Measurements from ENCODE around the gene ZFP36L2. TPM values are rescaled to one million over a fixed set of nuclear protein-coding genes. Genes with fewer than 3 reads are reported as not detected.

ZFP36L2 gene
- total RNA-seq, 4 donors from 2014 or later, result 93.9 to 141 (median 95.4) TPM

DNA sequence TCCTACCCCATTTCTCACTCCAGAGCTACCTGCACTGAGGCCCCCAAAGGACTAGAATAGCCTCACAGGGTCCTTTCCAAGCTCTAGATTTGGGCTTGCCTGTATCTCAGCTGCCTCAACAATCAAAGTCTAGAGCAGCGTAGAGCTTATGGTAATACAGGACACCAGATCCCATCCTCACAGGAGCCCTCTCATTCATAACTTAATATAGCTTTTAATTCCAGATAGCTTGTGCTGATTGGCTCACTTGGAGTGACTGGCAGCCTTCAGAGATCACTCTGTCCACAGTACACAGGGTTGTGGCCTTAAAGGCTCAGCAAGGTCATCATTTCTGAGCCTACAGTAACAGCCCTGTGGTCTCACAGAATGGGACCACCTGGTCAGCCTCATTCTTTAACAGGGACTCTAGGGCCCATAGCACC lies 51.4 kb downstream of the ZFP36L2 start:
- DNase-seq (ENCODE audit: low spot score) (no peak), ATAC-seq (ENCODE audit: low FRiP score) (no peak)
- TF ChIP-seq, protein P1, sequence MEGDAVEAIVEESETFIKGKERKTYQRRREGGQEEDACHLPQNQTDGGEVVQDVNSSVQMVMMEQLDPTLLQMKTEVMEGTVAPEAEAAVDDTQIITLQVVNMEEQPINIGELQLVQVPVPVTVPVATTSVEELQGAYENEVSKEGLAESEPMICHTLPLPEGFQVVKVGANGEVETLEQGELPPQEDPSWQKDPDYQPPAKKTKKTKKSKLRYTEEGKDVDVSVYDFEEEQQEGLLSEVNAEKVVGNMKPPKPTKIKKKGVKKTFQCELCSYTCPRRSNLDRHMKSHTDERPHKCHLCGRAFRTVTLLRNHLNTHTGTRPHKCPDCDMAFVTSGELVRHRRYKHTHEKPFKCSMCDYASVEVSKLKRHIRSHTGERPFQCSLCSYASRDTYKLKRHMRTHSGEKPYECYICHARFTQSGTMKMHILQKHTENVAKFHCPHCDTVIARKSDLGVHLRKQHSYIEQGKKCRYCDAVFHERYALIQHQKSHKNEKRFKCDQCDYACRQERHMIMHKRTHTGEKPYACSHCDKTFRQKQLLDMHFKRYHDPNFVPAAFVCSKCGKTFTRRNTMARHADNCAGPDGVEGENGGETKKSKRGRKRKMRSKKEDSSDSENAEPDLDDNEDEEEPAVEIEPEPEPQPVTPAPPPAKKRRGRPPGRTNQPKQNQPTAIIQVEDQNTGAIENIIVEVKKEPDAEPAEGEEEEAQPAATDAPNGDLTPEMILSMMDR (IDR thresholded peaks at IDR 0.05), result no peak

DNA sequence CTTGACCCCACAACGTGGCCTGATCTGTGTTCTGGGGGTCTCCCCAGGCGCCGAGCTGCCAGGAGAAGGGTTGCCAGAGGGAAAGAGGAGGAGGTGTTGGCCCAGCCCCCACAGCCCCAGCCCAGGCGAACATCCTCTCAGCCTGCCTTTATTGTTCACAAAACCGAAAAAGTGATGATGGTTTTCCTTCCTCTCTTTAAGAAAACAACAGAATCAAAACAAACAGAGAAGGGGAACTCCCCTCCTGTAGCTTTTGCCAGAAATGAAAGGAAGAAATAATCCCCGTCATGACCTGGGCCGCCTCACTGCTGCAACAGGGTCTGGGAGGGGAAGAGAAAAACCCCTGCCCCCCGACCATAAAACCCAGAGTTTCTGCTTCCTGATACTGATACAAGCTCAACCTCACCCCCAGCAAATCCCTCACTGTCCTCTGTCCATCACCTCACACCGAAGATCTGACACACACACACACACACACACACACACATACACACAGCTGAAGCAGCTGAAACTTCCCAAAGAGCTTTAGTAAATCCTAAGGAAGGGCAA lies 52.0 kb downstream of the ZFP36L2 start:
- TF ChIP-seq, protein P1 (IDR thresholded peaks at IDR 0.05), result no peak
- DNase-seq (ENCODE audit: low spot score) (no peak), ATAC-seq (ENCODE audit: low FRiP score) (no peak)

Data from omental fat pad (tissue), 4 donors.